Prostate gland (tissue), 2 donors: ENCODE measurements around the gene ZBTB7C.

ENCODE experiments used
- POLR2A ChIP-seq: fragments of 450-650 bp; IDR thresholded peaks from one replicate; pipeline ENCODE4 v1.6.1; 2016; ENCODE audit warnings: antibody characterized with exemption, mild to moderate bottlenecking
- TF ChIP-seq, protein P1 (sequence below), 4 experiments: fragments of 200-600 bp in 2 of 4; fragments of 450-650 bp in 2 of 4; sonication (generic) in 2 of 4; IDR thresholded peaks; 1 replicate in 3 of 4; 2 replicates in 1 of 4; pipeline ENCODE4 v1.5.1; 2016 to 2019; ENCODE audit warnings: antibody characterized with exemption in 4 of 4, mild to moderate bottlenecking in 2 of 4, moderate library complexity in 2 of 4

DNA sequence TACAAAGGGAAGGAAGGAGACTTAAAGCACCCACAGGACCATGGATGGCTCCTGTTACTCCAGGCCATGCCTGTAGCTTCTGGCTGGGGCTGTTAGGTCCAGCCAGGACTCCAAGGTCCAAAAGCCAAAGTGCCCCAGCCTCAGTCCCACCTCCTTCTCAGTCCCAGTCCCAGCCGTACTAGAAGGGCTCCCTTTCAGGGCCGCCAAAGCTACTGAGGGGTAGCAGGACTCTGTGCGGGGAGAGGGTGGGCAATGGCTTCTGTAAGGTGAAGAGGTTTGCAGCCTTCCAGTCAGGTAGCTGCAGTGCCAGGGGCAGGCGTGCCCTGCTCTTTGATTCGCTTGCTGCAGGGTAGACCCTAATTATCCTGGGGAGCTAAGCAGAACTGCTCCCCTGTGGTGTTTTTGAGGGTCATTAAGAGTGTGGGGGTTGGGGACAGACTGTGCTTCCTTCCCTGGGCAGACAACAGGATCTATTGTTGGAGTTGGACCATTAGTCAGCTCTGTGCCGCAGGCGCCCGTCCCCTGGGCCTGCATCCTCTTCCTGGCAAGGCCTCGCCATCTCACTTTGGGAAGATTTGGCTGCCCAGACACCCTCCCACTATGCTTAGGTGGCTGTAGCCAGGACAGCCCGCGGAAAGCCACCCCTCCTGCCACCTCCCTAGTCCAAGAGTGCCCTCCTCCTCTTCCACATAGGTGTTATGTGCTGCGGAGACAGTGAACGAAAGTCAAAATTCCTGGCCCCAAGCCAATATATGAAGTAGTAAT is 118.8 kb downstream of the ZBTB7C start:
- TF ChIP-seq POLR2A, result no peak
- TF ChIP-seq, protein P1, sequence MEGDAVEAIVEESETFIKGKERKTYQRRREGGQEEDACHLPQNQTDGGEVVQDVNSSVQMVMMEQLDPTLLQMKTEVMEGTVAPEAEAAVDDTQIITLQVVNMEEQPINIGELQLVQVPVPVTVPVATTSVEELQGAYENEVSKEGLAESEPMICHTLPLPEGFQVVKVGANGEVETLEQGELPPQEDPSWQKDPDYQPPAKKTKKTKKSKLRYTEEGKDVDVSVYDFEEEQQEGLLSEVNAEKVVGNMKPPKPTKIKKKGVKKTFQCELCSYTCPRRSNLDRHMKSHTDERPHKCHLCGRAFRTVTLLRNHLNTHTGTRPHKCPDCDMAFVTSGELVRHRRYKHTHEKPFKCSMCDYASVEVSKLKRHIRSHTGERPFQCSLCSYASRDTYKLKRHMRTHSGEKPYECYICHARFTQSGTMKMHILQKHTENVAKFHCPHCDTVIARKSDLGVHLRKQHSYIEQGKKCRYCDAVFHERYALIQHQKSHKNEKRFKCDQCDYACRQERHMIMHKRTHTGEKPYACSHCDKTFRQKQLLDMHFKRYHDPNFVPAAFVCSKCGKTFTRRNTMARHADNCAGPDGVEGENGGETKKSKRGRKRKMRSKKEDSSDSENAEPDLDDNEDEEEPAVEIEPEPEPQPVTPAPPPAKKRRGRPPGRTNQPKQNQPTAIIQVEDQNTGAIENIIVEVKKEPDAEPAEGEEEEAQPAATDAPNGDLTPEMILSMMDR (IDR thresholded peaks at IDR 0.05), result no peak
